ENCODE measurements around the gene SLC4A5. TPM values are rescaled to one million over a fixed set of nuclear protein-coding genes. Genes with fewer than 3 reads are reported as not detected.

Gene SLC4A5
- polyA plus RNA-seq, 1 of the 3 experiments (the other 2 are of a cell fraction), result 0.25 TPM

- TF ChIP-seq IRF3 (IDR thresholded peaks at IDR 0.05; ENCODE audit: low read depth, low read length) (no peak), JUND (IDR thresholded peaks at IDR 0.05) (no peak), USF1 (IDR thresholded peaks at IDR 0.05; ENCODE audit: borderline replicate concordance, low read depth) (no peak), TCF12 (IDR thresholded peaks at IDR 0.05) (no peak)
These were observed 56.5 kb downstream of the SLC4A5 start (continued) for GRCh38 chr2:74286725-74287124.

GRCh38 chr2:74281141-74281975 lies 61.9 kb downstream of the SLC4A5 start:
- TF ChIP-seq MAX (IDR thresholded peaks at IDR 0.05; ENCODE audit: low read depth) (no peak), EP300 (IDR thresholded peaks at IDR 0.05; ENCODE audit: borderline replicate concordance in 1 of 2, low read depth in 1 of 2, low read length in 1 of 2) (no peak), NRF1 (IDR thresholded peaks at IDR 0.05; ENCODE audit: low read depth, low read length) (no peak), USF1 (IDR thresholded peaks at IDR 0.05; ENCODE audit: borderline replicate concordance, low read depth) (no peak), GABPA (IDR thresholded peaks at IDR 0.05; ENCODE audit: low read depth) (no peak), RFX5 (IDR thresholded peaks at IDR 0.05; ENCODE audit: low read length) (no peak), FOSL2 (IDR thresholded peaks at IDR 0.05; ENCODE audit: borderline replicate concordance, low read depth) (no peak), ELF1 (IDR thresholded peaks at IDR 0.05) (no peak), NFIC (IDR thresholded peaks at IDR 0.05; ENCODE audit: borderline replicate concordance) (no peak), FOXJ3 (CRISPR knock-in tag; IDR thresholded peaks at IDR 0.05) (no peak)
- Histone ChIP-seq H3K9me2 (no peaks in the 10 kb centered on the region), H3K4me3 (ENCODE audit: low read depth in 2 of 2, low read length in 1 of 2) (no peak overlapping the region), H3K27ac (ENCODE audit: low read depth in 2 of 2, low read length in 1 of 2) (no peak overlapping the region), H2AFZ (ENCODE audit: low read depth) (no peak overlapping the region), H3K9me3 (no peaks in the 10 kb centered on the region), H3K9ac (no peak overlapping the region), H3K27me3 (ENCODE audit: insufficient read depth) (no peaks in the 10 kb centered on the region), H3K79me2 (ENCODE audit: insufficient read depth) (no peaks in the 10 kb centered on the region), H3F3A (replicated peaks; ENCODE audit: insufficient read depth) (no peaks in the 10 kb centered on the region), H3K4me1 (ENCODE audit: control insufficient read depth in 1 of 2, insufficient read depth in 2 of 2, low read depth in 1 of 2, low read length in 1 of 2) (peaks cover 0 to 13% of the 10 kb centered on the region in 2 experiments; a peak in 2 of 4 replicates), H4K20me1 (ENCODE audit: insufficient read depth) (no peaks in the 10 kb centered on the region), H3K36me3 (replicated peaks in 1 of 2; ENCODE audit: control insufficient read depth in 1 of 2, insufficient read depth in 2 of 2, low read length in 1 of 2) (no peaks in the 10 kb centered on the region), H3K4me2 (no peak overlapping the region)
- CTCF ChIA-PET, result interaction anchor here (1.5 to 2.6 kb wide), 4 partner anchors 9 to 110 kb away, joined by 4 to 7 read pairs (median 7); no protein-coding TSS in a partner anchor
- POLR2A ChIA-PET, result interaction anchor here (0.5 kb wide), 1 partner anchor 230 kb away, joined by 6 read pairs; no protein-coding TSS in a partner anchor
- DNase-seq, result no peak
- WGBS (ENCODE audit: low lambda C conversion rate), result 63% methylated on average over 9 of the region's 10 CpGs
